ENCODE results near the gene MFSD8. TPM values are rescaled to one million over a fixed set of nuclear protein-coding genes. Genes with fewer than 3 reads are reported as not detected.
"Not testable (repeated sequence)": the region's sequence is repeated elsewhere in the genome, so short reads cannot be mapped to it uniquely, and the experiment has no call there.

Gene MFSD8
- total RNA-seq, 2 donors from 2014 or later: 12.6 to 21.0 TPM

DNA sequence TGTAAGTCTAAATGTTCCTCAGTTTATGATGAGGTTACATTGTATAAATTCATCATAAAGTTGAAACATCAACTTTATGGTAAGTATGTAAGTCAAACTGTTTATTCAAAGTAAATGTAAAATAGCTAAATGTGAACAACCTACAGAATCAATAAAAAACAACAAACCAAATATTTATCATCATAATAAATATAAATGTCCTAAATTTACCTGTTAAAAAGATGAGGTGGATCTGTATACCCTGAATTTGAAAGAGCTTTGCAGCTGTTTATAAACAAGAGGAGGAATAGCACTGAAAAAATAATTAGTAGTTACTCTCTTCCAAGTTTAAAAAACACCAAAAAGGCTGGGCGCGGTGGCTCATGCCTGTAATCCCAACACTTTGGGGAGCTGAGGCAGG, 14.0 kb upstream of the MFSD8 start:
- 96% methylated on average over 2 of the region's 2 CpGs for WGBS
- no peak overlapping the region for H3K27ac ChIP-seq
- no peaks in the 10 kb centered on the region for H3K4me1 ChIP-seq (replicated peaks)
- H3K36me3 ChIP-seq: no peaks in the 10 kb centered on the region
- TF ChIP-seq, protein P1, sequence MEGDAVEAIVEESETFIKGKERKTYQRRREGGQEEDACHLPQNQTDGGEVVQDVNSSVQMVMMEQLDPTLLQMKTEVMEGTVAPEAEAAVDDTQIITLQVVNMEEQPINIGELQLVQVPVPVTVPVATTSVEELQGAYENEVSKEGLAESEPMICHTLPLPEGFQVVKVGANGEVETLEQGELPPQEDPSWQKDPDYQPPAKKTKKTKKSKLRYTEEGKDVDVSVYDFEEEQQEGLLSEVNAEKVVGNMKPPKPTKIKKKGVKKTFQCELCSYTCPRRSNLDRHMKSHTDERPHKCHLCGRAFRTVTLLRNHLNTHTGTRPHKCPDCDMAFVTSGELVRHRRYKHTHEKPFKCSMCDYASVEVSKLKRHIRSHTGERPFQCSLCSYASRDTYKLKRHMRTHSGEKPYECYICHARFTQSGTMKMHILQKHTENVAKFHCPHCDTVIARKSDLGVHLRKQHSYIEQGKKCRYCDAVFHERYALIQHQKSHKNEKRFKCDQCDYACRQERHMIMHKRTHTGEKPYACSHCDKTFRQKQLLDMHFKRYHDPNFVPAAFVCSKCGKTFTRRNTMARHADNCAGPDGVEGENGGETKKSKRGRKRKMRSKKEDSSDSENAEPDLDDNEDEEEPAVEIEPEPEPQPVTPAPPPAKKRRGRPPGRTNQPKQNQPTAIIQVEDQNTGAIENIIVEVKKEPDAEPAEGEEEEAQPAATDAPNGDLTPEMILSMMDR (IDR thresholded peaks at IDR 0.05): no peak
- TF ChIP-seq POLR2AphosphoS5 (IDR thresholded peaks at IDR 0.05) (no peak), POLR2A (IDR thresholded peaks at IDR 0.05) (no peak)
- no peak overlapping the region for H3K4me3 ChIP-seq
- H3K9me3 ChIP-seq: no peaks in the 10 kb centered on the region
- DNase-seq (ENCODE audit: low spot score): no peak
- intact Hi-C loops (cut with DNase I): no loop called here
- H3K27me3 ChIP-seq (replicated peaks; ENCODE audit: insufficient read depth): no peaks in the 10 kb centered on the region

DNA sequence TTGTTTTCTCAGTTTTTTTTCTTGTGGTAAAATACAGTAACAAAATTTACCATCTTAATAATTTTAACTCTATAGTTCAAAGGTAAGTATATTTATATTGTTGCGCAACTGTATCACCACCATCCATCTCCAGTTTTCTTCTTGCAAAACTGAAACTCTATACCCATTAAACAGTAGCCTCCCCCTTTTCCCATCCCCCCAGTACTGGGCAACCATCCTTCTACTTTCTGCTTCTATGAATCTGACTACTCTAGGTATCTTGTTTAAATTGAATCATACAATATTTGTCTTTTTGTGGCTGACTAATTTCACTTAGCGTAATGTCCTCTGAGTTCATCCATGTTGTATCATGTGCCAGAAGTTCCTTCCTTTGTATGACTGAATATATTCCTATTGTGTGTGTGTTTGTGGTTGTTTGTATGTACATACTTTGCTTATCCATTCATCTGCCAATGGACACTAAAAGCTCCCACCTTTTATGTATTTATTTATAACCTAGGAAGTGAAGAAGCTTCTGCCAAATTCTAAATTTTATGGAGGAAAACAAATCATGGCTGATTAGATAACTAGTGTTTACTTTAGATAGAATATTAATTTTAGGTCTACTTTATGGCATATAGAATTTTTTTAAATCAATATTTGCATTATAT, 10.3 kb upstream of the MFSD8 start:
- Histone ChIP-seq H3K4me3 (no peak overlapping the region), H3K27ac (no peak overlapping the region), H3K9me3 (no peaks in the 10 kb centered on the region), H3K36me3 (no peaks in the 10 kb centered on the region), H3K4me1 (replicated peaks) (no peaks in the 10 kb centered on the region), H3K27me3 (replicated peaks; ENCODE audit: insufficient read depth) (no peaks in the 10 kb centered on the region)
- WGBS: 88% methylated on average over 2 of the region's 2 CpGs
- intact Hi-C loops (cut with DNase I): no loop called here
- no peak for DNase-seq (ENCODE audit: low spot score)
- TF ChIP-seq POLR2A (IDR thresholded peaks at IDR 0.05): no peak

DNA sequence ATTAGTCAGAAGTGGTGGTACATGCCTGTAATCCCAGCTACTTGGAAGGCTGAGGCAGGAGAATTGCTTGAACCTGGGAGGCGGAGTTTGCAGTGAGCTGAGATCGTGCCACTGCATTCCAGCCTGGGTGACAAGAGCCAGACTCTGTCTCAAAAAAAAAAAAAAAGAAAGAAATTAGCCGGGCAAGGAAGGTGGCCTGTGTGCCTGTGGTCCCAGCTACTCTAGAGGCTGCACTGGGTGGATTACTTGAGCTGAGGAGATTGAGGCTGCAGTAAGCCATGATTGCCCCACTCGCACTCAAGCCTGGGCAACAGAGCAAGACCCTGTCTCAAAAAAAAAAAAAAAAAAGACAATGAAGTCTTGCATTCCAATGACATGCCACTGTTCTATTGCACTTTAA, 6.0 kb upstream of the MFSD8 start:
- not testable (repeated sequence) for H3K27ac ChIP-seq; H3K4me3 ChIP-seq; H3K4me1 ChIP-seq (replicated peaks)

DNA sequence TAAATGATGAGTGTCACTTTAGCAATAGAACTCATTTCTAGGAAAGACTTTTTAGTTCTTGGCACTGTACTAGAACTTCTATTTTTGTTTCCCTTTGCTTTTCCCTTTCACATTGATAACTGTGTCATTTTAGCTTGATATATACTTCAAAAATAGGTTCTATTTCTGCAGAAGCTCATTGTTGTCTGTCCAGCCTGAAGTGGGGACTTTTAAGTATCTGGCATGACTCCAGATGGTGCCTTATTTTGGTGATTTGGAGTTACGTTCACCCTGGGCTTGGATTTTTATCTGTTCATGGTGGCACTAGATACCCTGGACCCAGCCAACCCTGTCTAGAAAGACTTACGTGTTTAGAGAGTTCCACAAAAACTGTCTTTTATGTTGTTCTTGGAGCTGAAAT, 3.6 kb upstream of the MFSD8 start:
- Histone ChIP-seq H3K4me1 (replicated peaks) (no peaks in the 10 kb centered on the region), H3K9me3 (no peaks in the 10 kb centered on the region), H3K36me3 (no peaks in the 10 kb centered on the region), H3K4me3 (no peak overlapping the region), H3K27ac (no peak overlapping the region), H3K27me3 (replicated peaks; ENCODE audit: insufficient read depth) (no peaks in the 10 kb centered on the region)
- WGBS: 77% methylated on average over 2 of the region's 2 CpGs
- intact Hi-C loops (cut with DNase I): loop anchor here (10.0 kb wide), 1 partner anchor 184 kb away; the partner anchor contains the start of gene HSPA4L
- TF ChIP-seq POLR2AphosphoS5 (IDR thresholded peaks at IDR 0.05) (no peak), POLR2A (IDR thresholded peaks at IDR 0.05) (no peak)
- TF ChIP-seq, protein P1 (IDR thresholded peaks at IDR 0.05): no peak
- DNase-seq (ENCODE audit: low spot score): no peak

More for the DNA sequence above, 6.0 kb upstream of the MFSD8 start:
- DNase-seq (ENCODE audit: low spot score); H3K36me3 ChIP-seq; H3K9me3 ChIP-seq; intact Hi-C loops (cut with DNase I); H3K27me3 ChIP-seq (replicated peaks; ENCODE audit: insufficient read depth): not testable (repeated sequence)
- 69% methylated on average over 4 of the region's 4 CpGs for WGBS

DNA sequence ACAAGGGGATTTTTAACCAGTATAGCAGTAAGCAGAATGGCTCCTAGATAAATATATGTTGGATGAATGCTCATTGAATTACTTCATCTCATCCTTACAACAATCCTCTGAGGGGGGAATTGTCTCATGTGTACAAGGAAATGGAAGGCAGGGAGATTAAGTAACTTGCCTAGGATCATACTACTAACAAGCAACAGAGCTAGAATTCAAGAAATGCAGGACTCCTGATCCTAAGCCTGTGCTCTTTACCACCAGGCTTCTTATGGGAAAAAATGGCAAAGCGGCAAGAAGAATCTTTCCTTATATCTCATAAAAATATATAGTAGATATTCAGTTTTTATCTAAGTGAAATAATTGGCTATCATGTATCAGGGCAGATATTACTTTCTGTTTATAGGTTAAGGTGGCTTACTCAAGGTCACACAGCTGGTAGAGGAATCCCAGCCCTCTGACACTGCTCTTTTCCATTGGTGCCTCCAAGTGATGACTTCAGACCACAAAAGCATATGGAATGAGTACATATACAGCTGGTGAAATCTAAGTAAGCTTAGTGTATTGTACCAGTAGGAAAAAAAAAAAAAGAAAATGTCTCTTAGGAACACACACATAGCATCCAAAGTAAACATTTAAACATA, 2.3 kb upstream of the MFSD8 start:
- H3K27ac ChIP-seq: no peak overlapping the region
- intact Hi-C loops (cut with DNase I): loop anchor here (10.0 kb wide), 1 partner anchor 182 kb away; the partner anchor contains the start of gene HSPA4L
- no peak overlapping the region for H3K4me3 ChIP-seq
- DNase-seq (ENCODE audit: low spot score): no peak
- TF ChIP-seq, protein P1 (IDR thresholded peaks at IDR 0.05): no peak
- TF ChIP-seq POLR2A (IDR thresholded peaks at IDR 0.05) (no peak), POLR2AphosphoS5 (IDR thresholded peaks at IDR 0.05) (no peak)
- H3K4me1 ChIP-seq (replicated peaks): no peaks in the 10 kb centered on the region
- H3K36me3 ChIP-seq: no peaks in the 10 kb centered on the region
- no peaks in the 10 kb centered on the region for H3K27me3 ChIP-seq (replicated peaks; ENCODE audit: insufficient read depth)
- H3K9me3 ChIP-seq: no peaks in the 10 kb centered on the region
- WGBS: 97% methylated on average over 1 of the region's 1 CpG

DNA sequence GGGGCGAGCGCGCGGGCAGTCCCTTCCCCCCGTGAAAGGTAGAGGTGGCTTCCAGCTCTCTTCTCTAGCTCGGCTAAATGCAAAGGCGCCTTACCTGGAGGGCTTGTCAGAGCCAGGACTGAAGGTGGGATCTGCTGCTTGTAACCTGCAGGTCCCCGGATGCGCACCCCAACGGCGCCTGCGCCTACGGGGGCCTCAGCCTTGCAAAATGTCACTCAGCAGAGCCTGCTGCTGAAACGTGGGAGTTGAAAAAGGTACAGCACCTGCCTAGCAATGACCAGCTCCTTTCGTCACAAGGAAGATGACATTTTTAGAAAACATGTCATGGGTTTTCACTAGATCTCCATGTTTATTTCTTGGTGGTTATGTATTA, 816 bp upstream of the MFSD8 start:
- peak; percentile 35 for DNase-seq (ENCODE audit: low spot score)
- no peaks in the 10 kb centered on the region for H3K9me3 ChIP-seq
- TF ChIP-seq, protein P1 (IDR thresholded peaks at IDR 0.05): no peak
- TF ChIP-seq POLR2AphosphoS5 (IDR thresholded peaks at IDR 0.05): no peak
- no peak for TF ChIP-seq POLR2A (IDR thresholded peaks at IDR 0.05)
- peak overlapping the region; percentile 72 to 82 for H3K4me3 ChIP-seq
- H3K27ac ChIP-seq: peak overlapping the region; percentile 90 to 91
- intact Hi-C loops (cut with DNase I): loop anchor here (2.0 to 10.0 kb wide), 2 partner anchors 95 to 181 kb away; partner anchors contain the start of genes HSPA4L and LARP1B
- no peaks in the 10 kb centered on the region for H3K4me1 ChIP-seq (replicated peaks)
- 1% methylated on average over 15 of the region's 15 CpGs for WGBS
- no peaks in the 10 kb centered on the region for H3K36me3 ChIP-seq
- H3K27me3 ChIP-seq (replicated peaks; ENCODE audit: insufficient read depth): no peaks in the 10 kb centered on the region

DNA sequence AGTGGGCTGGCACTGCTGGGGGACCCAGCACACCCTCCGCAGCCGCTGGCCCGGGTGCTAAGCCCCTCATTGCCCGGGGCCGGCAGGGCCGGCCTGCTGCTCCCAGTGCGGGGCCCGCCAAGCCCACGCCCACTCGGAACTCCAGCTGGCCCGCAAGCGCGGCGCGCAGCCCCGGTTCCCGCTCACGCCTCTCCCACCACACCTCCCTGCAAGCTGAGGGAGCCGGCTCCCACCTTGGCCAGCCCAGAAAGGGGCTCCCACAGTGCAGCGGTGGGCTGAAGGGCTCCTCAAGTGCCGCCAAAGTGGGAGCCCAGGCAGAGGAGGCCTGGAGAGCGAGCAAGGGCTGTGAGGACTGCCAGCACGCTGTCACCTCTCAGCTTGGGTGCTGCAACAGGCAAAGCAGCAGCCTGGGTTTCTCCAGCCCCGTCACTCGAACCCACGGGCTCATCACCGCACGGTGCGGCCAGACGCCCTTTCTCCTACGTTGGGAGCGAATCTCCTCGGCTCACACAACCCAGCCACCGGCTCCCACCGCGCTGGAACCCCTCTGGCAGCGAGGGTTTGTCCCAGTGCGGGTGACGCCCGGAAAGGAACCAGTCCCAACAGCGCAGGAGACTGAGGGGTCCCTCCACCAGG, 429 bp downstream of the MFSD8 start:
- H3K4me3 ChIP-seq: peak overlapping the region; percentile 72 to 82
- not testable (repeated sequence) for H3K27me3 ChIP-seq (replicated peaks; ENCODE audit: insufficient read depth); H3K4me1 ChIP-seq (replicated peaks); H3K9me3 ChIP-seq; H3K36me3 ChIP-seq; DNase-seq (ENCODE audit: low spot score)
- intact Hi-C loops (cut with DNase I): loop anchor here (2.0 to 10.0 kb wide), 2 partner anchors 96 to 180 kb away; partner anchors contain the start of genes HSPA4L and LARP1B
- 0% methylated on average over 22 of the region's 41 CpGs for WGBS
- H3K27ac ChIP-seq: peak overlapping the region; percentile 90 to 91

Data from prostate gland (tissue), 2 donors.